RWPE1 (cell line): ENCODE results near the gene CRYZ.
A peak's percentile ranks its signal among the peaks of the same experiment; 100 is the strongest.
"Not testable (repeated sequence)": the region's sequence is repeated elsewhere in the genome, so short reads cannot be mapped to it uniquely, and the experiment has no call there.

Experiments used
- CTCF ChIA-PET: fragments of 350-600 bp; sonication (Branson Sonifier 250); formaldehyde crosslinking; extraction: SDS; loops from one replicate; lab custom pipeline; 2021; lab: Yijun Ruan, JAX
- POLR2A ChIA-PET: fragments of 400-600 bp; formaldehyde crosslinking; extraction: SDS; loops from one replicate; lab custom pipeline; 2020; ENCODE audit warnings: antibody characterized with exemption; ENCODE audit not compliant: low non-redundant PET; lab: Yijun Ruan, JAX
- DNase-seq: peaks from one replicate; pipeline ENCODE4 v3.0.0; 2012; ENCODE audit warnings: low spot score
- H3K27ac ChIP-seq: fragments of 450-650 bp; 2 replicates; pipeline ENCODE4 v1.5.1; 2017
- TF ChIP-seq, protein P1 (sequence below): fragments of 450-650 bp; conservative IDR thresholded peaks from 2 replicates; pipeline ENCODE4 v1.5.1; 2017; ENCODE audit warnings: low read depth, mild to moderate bottlenecking

CRYZ gene

DNA sequence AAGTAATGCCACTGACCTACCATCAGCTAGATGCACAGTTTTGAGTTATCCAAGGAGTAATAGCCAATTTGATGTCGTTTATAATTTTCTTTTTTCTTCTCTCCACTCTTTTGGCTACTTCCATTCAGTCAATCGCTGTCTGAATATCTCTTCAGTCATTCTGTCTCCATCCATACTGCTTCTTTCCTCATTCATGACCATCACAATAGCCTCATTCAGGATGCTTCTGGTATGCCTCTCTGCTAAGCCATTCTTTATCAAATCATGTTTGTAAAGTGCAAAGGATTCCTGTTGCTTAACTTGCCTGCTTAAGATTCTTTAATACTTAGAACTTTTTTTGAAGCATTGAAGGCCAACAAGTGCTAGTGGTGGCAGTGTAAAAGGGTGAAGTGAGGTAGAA is 20.3 kb upstream of the CRYZ start:
- ChIA-PET POLR2A (no interaction called here), CTCF (no interaction called here)
- H3K27ac ChIP-seq: no peak overlapping the region
- TF ChIP-seq, protein P1, sequence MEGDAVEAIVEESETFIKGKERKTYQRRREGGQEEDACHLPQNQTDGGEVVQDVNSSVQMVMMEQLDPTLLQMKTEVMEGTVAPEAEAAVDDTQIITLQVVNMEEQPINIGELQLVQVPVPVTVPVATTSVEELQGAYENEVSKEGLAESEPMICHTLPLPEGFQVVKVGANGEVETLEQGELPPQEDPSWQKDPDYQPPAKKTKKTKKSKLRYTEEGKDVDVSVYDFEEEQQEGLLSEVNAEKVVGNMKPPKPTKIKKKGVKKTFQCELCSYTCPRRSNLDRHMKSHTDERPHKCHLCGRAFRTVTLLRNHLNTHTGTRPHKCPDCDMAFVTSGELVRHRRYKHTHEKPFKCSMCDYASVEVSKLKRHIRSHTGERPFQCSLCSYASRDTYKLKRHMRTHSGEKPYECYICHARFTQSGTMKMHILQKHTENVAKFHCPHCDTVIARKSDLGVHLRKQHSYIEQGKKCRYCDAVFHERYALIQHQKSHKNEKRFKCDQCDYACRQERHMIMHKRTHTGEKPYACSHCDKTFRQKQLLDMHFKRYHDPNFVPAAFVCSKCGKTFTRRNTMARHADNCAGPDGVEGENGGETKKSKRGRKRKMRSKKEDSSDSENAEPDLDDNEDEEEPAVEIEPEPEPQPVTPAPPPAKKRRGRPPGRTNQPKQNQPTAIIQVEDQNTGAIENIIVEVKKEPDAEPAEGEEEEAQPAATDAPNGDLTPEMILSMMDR: no peak
- no peak for DNase-seq

DNA sequence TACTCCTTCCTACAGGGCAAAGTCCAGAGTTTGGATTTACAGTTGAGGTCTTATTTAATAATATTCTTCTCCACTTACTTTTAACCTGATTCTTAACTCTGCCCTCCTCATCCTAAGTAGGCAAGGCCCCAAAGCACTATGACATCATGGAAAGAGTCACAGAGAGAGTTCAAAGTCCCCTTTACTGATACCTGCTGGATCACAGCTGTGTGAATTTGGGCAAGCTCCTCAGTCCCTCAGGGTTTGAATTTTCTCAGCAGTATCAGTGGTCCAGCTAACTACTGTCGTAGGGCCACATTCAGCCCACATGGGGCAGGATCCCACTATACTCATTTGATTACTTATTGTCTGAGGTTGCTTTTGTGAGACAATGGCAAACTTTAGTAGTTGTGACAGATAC is 16.1 kb upstream of the CRYZ start:
- no peak for DNase-seq
- H3K27ac ChIP-seq: no peak overlapping the region
- TF ChIP-seq, protein P1: no peak
- POLR2A ChIA-PET: no interaction called here
- CTCF ChIA-PET: no interaction called here

DNA sequence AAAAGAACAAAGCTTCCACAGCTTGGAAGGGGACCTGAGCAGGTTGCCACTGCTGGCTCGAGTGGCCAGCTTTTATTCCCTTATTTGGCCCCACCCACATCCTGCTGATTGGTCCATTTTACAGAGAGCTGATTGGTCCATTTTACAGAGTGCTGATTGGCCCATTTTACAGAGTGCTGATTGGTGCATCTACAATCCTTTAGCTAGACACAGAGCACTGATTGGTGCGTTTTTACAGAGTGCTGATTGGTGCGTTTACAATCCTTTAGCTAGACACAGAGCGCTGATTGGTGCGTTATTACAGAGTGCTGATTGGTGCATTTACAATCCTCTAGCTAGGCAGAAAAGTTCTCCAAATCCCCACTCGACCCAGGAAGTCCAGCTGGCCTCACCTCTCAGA is 12.4 kb upstream of the CRYZ start:
- not testable (repeated sequence) for H3K27ac ChIP-seq

DNA sequence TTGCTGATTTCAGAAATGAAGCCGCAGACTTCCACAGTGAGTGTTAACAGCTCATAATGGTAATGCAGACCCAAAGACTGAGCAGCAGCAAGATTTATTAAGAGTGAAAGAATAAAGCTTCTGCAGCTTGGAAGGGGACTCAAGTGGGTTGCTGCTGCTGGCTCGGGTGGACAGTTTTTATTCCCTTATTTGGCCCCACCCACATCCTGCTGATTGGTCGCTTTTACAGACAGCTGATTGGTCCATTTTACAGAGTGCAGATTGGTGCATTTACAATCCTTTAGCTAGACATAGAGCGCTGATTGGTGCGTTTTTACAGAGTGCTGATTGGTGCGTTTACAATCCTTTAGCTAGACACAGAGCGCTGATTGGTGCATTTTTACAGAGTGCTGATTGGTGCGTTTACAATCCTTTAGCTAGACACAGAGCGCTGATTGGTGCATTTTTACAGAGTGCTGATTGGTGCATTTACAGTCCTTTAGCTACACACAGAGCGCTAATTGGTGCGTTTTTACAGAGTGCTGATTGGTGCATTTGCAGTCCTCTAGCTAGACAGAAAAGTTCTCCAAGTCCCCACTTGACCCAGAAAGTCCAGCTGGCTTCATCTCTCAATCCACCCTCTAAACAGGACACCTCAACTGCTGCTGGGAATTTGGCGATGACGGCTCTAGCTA is 7.6 kb upstream of the CRYZ start:
- DNase-seq, H3K27ac ChIP-seq, POLR2A ChIA-PET, CTCF ChIA-PET: not testable (repeated sequence)

More for the DNA sequence above, 12.4 kb upstream of the CRYZ start:
- DNase-seq, POLR2A ChIA-PET, CTCF ChIA-PET: not testable (repeated sequence)

DNA sequence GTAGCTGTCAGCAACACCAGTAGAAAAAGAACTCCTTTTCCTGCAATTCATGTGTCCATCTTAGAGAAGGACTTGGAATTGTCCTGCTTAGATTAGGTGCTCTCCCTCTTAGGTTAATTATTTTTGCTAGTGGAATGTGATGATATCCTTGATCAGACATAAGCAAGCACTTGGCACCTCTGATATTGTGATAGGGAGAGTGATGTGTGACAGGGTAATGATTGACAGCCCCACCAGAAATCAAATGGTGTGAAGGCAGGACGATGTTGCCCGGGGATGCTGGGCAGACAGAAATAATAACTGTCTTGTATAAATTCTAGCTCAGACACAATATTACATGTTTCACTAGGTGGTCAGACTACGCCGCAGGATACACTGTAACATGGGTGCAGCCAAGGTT is 4.5 kb upstream of the CRYZ start:
- ChIA-PET POLR2A (no interaction called here), CTCF (no interaction called here)
- TF ChIP-seq, protein P1: no peak
- no peak overlapping the region for H3K27ac ChIP-seq
- DNase-seq: no peak

DNA sequence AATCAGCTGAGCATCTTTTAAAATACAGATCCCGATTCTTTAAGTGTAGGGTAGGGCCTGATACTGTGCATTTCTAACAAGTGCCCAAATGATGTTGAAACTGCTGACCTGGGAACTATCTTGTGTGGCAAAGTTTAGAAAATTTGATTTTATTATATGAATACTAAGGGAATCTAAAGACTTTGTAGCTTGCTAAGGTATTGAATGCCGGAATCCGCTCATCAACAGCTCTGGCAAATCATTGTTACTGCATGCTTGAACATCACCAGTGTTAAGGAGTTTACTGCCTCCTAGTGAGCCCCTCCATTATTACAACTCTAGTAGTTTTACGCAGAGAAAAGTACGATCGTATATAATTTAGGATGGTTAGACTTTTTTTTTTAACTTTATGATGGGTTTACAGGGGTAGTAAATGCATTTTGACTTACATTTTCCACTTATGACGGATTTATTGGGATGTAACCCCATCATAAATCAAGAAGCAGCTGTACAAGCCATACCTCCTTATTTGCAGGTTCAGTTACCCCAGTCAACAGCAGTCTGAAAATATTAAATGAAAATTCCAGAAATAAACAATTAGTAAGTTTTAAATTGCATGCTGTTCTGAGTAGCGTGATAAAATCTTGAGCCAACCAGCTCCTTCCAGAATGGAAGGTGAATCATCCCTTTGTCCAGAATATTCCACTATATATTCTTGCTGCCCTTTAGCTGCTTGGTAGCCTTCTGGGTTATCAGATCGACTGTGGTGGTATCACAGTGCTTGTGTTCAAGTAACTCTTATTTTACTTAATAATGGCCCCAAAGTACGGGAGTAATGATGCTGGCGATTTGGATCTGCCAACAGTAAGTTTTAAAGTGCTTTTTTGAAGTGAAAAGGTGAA is 994 bp upstream of the CRYZ start:
- peak overlapping the region; percentile 91 for H3K27ac ChIP-seq
- ChIA-PET POLR2A (no interaction called here), CTCF (interaction anchor here (0.5 to 1.1 kb wide), 11 partner anchors 14 to 1035 kb away, joined by 3 to 7 read pairs (median 3); no protein-coding TSS in a partner anchor)
- TF ChIP-seq, protein P1: peak; percentile 83
- DNase-seq: peak; percentile 59

DNA sequence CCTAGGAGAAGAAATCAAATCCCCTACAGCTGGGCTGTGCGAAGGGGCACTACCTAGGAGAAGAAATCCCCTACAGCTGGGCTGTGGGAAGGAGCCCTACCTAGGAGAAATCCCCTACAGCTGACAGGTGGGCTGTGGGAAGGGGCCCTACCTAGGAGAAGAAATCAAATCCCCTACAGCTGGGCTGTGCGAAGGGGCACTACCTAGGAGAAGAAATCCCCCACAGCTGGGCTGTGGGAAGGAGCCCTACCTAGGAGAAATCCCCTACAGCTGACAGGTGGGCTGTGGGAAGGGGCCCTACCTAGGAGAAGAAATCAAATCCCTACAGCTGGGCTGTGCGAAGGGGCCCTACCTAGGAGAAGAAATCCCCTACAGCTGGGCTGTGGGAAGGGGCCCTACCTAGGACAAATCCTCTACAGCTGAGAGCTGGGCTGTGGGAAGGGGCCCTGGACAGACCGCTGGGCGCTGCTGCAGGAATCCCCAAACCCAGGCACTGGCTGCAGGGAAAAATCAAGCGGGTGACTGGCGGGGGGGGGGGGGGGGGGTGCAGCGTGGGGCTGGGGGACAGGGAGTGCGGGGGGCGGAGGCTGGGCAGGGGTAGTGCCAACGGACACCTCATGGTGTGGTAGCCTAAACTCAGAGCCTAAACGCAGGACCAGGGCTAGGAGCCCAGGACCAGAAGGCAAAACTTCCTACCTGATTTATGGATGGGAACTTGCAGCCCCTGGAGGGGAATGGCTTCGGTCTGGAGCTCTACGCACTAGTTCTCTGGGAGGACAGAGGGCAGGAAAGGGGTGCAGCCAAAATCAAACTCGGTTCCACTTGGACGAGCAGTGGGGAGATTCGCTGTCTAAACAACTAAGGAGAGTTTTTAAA is 541 bp downstream of the CRYZ start:
- H3K27ac ChIP-seq: peak overlapping the region; percentile 91
- DNase-seq, POLR2A ChIA-PET, CTCF ChIA-PET: not testable (repeated sequence)
